H4 (cell line): ENCODE results near the gene ALMS1. TPM values are rescaled to one million over a fixed set of nuclear protein-coding genes. Genes with fewer than 3 reads are reported as not detected.

Source experiments
- total RNA-seq: library from RNA; depleted of rRNA; stranded (reverse); fragments of >200 nt; shearing (Covaris generic); gene quantifications from 2 replicates; pipeline ENCODE4 v1.2.3, GENCODE V29; 2014; rRNA removed

ALMS1 gene
- total RNA-seq, 1 experiment from 2014 or later = 8.3 TPM

Other genes starting within 250 kb of the ALMS1 start
- not detected in 2 replicates for gene NOTO, start 183.3 kb upstream of the ALMS1 start, total RNA-seq
- 24.6 and 30.0 TPM in 2 replicates for gene SMYD5, start 171.6 kb upstream of the ALMS1 start, total RNA-seq
- 26.6 and 49.4 TPM in 2 replicates for gene PRADC1, start 152.6 kb upstream of the ALMS1 start, total RNA-seq
- 534 and 543 TPM in 2 replicates for gene CCT7, start 151.5 kb upstream of the ALMS1 start, total RNA-seq
- 0.99 and 2.3 TPM in 2 replicates for gene FBXO41, start 101.4 kb upstream of the ALMS1 start, total RNA-seq
- gene EGR4, start 92.3 kb upstream of the ALMS1 start, total RNA-seq = not detected in 2 replicates